T-helper 2 cell treated with Interferon-gamma antibody and Interleukin-4, amounts not matched to agents 100 ng/mL and 5 ng/mL, for 36 hours (primary cell): Measurements from ENCODE around the gene RNF7. TPM values are rescaled to one million over a fixed set of nuclear protein-coding genes. Genes with fewer than 3 reads are reported as not detected.
"Not testable (repeated sequence)": the region's sequence is repeated elsewhere in the genome, so short reads cannot be mapped to it uniquely, and the experiment has no call there.

Experiments used
- intact Hi-C: fragments of 100-400 bp; cut with micrococcal nuclease; formaldehyde crosslinking; loops from one replicate; pipeline ENCODE4 v1.15.1; 2023
- total RNA-seq: library from RNA; stranded (reverse); gene quantifications from 2 replicates; pipeline ENCODE4 v1.2.3, GENCODE V29; 2022

The RNF7 gene
- total RNA-seq, 1 donor from 2014 or later, result 55.1 TPM

- intact Hi-C loops, result loop anchor here (5.0 to 10.0 kb wide), 7 partner anchors 248 to 1267 kb away; partner anchors contain the start of genes ATR, RASA2, TRPC1 and U2SURP
Observed at GRCh38 chr3:141735176-141735575, 2.9 kb upstream of the RNF7 start.

GRCh38 chr3:141735770-141736465 lies 2.2 kb upstream of the RNF7 start:
- intact Hi-C loops, result loop anchor here (5.0 to 10.0 kb wide), 7 partner anchors 249 to 1266 kb away; partner anchors contain the start of genes ATR, RASA2, TRPC1 and U2SURP

- intact Hi-C loops, result loop anchor here (5.0 to 10.0 kb wide), 7 partner anchors 250 to 1265 kb away; partner anchors contain the start of genes ATR, RASA2, TRPC1 and U2SURP
Observed at GRCh38 chr3:141737093-141737492, 1.0 kb upstream of the RNF7 start.

GRCh38 chr3:141737678-141738021 lies 448 bp upstream of the RNF7 start:
- intact Hi-C loops, result loop anchor here (1.0 to 10.0 kb wide), 17 partner anchors 29 to 1265 kb away; partner anchors contain the start of genes ATR, GK5, PXYLP1 and RASA2

- intact Hi-C loops, result loop anchor here (1.0 to 10.0 kb wide), 17 partner anchors 28 to 1263 kb away; partner anchors contain the start of genes ATR, GK5, PXYLP1 and RASA2
Observed at GRCh38 chr3:141738891-141739363, 829 bp downstream of the RNF7 start.

- intact Hi-C loops, result loop anchor here (2.0 to 10.0 kb wide), 9 partner anchors 27 to 1263 kb away; partner anchors contain the start of genes ATR, RASA2, TRPC1 and U2SURP
Observed at GRCh38 chr3:141739731-141740130, 1.6 kb downstream of the RNF7 start.

- intact Hi-C loops, result no loop called here
Observed at GRCh38 chr3:141740349-141740748, 2.3 kb downstream of the RNF7 start.

- intact Hi-C loops, result no loop called here
Observed at GRCh38 chr3:141743305-141743704, 5.2 kb downstream of the RNF7 start.

GRCh38 chr3:141746962-141747361 lies 8.9 kb downstream of the RNF7 start:
- intact Hi-C loops, result no loop called here

GRCh38 chr3:141753399-141753798 lies 15.3 kb downstream of the RNF7 start:
- intact Hi-C loops, result no loop called here

- intact Hi-C loops, result no loop called here
Observed at GRCh38 chr3:141754032-141754431, 15.9 kb downstream of the RNF7 start.

GRCh38 chr3:141762552-141762951 lies 24.5 kb downstream of the RNF7 start:
- intact Hi-C loops, result not testable (repeated sequence)

- intact Hi-C loops, result no loop called here
Observed at GRCh38 chr3:141763088-141763750, 25.1 kb downstream of the RNF7 start, which contains the start of gene GRK7. Gene GRK7 (plus strand): TSS chr3:141763408. CDS start chr3:141778285, 14,877 bp downstream.

- intact Hi-C loops, result no loop called here
Observed at GRCh38 chr3:141764045-141764444, 25.9 kb downstream of the RNF7 start.

GRCh38 chr3:141764465-141764864 lies 26.4 kb downstream of the RNF7 start:
- intact Hi-C loops, result no loop called here

- intact Hi-C loops, result no loop called here
Observed at GRCh38 chr3:141764986-141765385, 26.9 kb downstream of the RNF7 start.

GRCh38 chr3:141767066-141767465 lies 29.0 kb downstream of the RNF7 start:
- intact Hi-C loops, result loop anchor here (1.0 to 2.0 kb wide), 2 partner anchors 28 to 30 kb away; partner anchors contain the start of gene RNF7

- intact Hi-C loops, result no loop called here
Observed at GRCh38 chr3:141769221-141769894, 31.3 kb downstream of the RNF7 start.

- intact Hi-C loops, result no loop called here
Observed at GRCh38 chr3:141773676-141774075, 35.6 kb downstream of the RNF7 start.

- intact Hi-C loops, result no loop called here
Observed at GRCh38 chr3:141776376-141776775, 38.3 kb downstream of the RNF7 start.

- intact Hi-C loops, result no loop called here
Observed at GRCh38 chr3:141776885-141777284, 38.8 kb downstream of the RNF7 start.
